Measurements from ENCODE around the gene FARP2. TPM values are rescaled to one million over a fixed set of nuclear protein-coding genes. Genes with fewer than 3 reads are reported as not detected.

The FARP2 gene
- total and polyA plus RNA-seq, 10 of the 15 experiments (the other 5 are each of a cell fraction or from before 2014, with no cell fraction given) = 5.5 to 67.5 (median 36.8) TPM

DNA sequence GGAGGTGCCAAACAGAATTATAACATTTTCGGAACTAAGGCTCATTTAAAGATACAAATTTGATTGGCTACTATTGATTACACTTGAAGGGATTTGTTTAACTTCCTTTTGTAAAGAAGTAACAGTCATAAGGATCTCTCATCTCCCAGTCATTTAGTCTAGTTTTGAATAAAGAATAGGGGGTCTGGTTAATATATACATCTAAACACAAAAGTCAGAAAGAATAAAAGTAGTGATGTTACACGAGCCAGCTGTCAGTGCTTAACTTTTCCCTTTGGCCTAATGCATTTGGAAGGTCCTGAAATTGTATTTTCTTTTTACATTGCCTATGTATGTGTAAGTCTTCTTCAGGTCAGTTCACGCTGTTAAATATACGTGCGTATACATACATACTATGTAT is 32.3 kb upstream of the FARP2 start (continued):
- TF ChIP-seq, protein P1, sequence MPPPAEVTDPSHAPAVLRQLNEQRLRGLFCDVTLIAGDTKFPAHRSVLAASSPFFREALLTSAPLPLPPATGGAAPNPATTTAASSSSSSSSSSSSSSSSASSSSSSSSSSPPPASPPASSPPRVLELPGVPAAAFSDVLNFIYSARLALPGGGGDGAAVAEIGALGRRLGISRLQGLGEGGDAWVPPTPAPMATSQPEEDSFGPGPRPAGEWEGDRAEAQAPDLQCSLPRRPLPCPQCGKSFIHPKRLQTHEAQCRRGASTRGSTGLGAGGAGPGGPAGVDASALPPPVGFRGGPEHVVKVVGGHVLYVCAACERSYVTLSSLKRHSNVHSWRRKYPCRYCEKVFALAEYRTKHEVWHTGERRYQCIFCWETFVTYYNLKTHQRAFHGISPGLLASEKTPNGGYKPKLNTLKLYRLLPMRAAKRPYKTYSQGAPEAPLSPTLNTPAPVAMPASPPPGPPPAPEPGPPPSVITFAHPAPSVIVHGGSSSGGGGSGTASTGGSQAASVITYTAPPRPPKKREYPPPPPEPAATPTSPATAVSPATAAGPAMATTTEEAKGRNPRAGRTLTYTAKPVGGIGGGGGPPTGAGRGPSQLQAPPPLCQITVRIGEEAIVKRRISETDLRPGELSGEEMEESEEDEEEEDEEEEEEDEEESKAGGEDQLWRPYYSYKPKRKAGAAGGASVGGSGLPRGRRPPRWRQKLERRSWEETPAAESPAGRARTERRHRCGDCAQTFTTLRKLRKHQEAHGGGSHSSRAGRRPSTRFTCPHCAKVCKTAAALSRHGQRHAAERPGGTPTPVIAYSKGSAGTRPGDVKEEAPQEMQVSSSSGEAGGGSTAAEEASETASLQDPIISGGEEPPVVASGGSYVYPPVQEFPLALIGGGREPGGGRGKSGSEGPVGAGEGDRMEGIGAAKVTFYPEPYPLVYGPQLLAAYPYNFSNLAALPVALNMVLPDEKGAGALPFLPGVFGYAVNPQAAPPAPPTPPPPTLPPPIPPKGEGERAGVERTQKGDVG (CRISPR knock-in tag; IDR thresholded peaks at IDR 0.05) = no peak
- TF ChIP-seq FOXK2 (IDR thresholded peaks at IDR 0.05) = no peak

DNA sequence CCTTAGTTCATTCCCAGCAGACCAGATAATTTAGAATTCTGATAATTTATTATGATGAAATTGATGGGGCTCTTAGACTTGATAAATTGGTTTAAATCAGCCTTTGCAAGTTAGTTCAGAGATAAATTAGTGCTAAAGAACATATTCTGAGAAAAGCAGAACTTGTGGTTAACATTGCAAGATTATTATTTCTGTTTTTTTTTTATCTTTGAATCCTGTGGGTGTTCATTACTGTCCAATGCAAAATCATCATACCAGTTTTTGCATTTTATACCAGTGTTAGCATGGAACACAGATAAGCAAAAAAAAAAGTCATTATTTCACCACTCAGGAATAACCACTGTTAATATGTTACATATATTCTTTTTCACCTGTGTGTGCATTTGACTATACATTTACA is 31.3 kb upstream of the FARP2 start:
- H3K4me1 ChIP-seq (ENCODE audit: control insufficient read depth, insufficient read depth, low read length) = peaks cover 29% of the 10 kb centered on the region
- peak overlapping the region; percentile 65 for H3K4me2 ChIP-seq (ENCODE audit: control insufficient read depth, insufficient read depth)
- H3K9me3 ChIP-seq (replicated peaks; ENCODE audit: control insufficient read depth, insufficient read depth, low read length) = no peaks in the 10 kb centered on the region; the same call in 2 of the 3 replicates
- no peaks in the 10 kb centered on the region for H3K27me3 ChIP-seq (replicated peaks in 1 of 2; ENCODE audit: control insufficient read depth in 2 of 2, insufficient read depth in 2 of 2, low read length in 1 of 2)
- FAIRE-seq (no peak), DNase-seq (ENCODE audit: low read depth, low spot score) (no peak), ATAC-seq (peak; percentile 17)
- in situ Hi-C loops (cut with MboI) (no loop called here), intact Hi-C loops (cut with micrococcal nuclease; ENCODE audit: unreplicated experiment) (no loop called here)
- BruUV-seq (replicated peaks) = no TSS peak
- 0 out of 2 replicates have a peak overlapping the region, but pooled peaks have one; percentile 33 for H3K4me3 ChIP-seq
- ChIA-PET RAD21 (ENCODE audit: unreplicated experiment) (interaction anchor here (1.0 to 2.0 kb wide), 5 partner anchors 10 to 67 kb away, joined by 5 to 9 read pairs (median 6); no protein-coding TSS in a partner anchor), POLR2A (interaction anchor here (0.7 to 1.0 kb wide), 4 partner anchors 10 to 59 kb away, joined by 3 to 5 read pairs (median 4); partner anchors contain the start of gene HDLBP), CTCF (interaction anchor here (0.7 to 2.6 kb wide), 2 partner anchors 34 to 67 kb away, joined by 3 to 9 read pairs; no protein-coding TSS in a partner anchor), SMC1A (ENCODE audit: uncharacterized antibody, unreplicated experiment) (interaction anchor here (1.1 to 1.6 kb wide), 2 partner anchors 21 to 50 kb away, joined by 3 read pairs; no protein-coding TSS in a partner anchor)
- TF ChIP-seq MTA2 (IDR thresholded peaks at IDR 0.05; ENCODE audit: low read depth) (0 out of 2 replicates have a peak, but pooled peaks have one; percentile 15), RUNX3 (IDR thresholded peaks at IDR 0.05; ENCODE audit: low read length) (peak; percentile 39; the same call in 1 of the 2 replicates), ZNF384 (IDR thresholded peaks at IDR 0.05; ENCODE audit: borderline replicate concordance, low read depth, low read length) (peak; percentile 45; the same call in 1 of the 2 replicates)
- TF ChIP-seq, protein P2, sequence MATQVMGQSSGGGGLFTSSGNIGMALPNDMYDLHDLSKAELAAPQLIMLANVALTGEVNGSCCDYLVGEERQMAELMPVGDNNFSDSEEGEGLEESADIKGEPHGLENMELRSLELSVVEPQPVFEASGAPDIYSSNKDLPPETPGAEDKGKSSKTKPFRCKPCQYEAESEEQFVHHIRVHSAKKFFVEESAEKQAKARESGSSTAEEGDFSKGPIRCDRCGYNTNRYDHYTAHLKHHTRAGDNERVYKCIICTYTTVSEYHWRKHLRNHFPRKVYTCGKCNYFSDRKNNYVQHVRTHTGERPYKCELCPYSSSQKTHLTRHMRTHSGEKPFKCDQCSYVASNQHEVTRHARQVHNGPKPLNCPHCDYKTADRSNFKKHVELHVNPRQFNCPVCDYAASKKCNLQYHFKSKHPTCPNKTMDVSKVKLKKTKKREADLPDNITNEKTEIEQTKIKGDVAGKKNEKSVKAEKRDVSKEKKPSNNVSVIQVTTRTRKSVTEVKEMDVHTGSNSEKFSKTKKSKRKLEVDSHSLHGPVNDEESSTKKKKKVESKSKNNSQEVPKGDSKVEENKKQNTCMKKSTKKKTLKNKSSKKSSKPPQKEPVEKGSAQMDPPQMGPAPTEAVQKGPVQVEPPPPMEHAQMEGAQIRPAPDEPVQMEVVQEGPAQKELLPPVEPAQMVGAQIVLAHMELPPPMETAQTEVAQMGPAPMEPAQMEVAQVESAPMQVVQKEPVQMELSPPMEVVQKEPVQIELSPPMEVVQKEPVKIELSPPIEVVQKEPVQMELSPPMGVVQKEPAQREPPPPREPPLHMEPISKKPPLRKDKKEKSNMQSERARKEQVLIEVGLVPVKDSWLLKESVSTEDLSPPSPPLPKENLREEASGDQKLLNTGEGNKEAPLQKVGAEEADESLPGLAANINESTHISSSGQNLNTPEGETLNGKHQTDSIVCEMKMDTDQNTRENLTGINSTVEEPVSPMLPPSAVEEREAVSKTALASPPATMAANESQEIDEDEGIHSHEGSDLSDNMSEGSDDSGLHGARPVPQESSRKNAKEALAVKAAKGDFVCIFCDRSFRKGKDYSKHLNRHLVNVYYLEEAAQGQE (IDR thresholded peaks at IDR 0.05; ENCODE audit: low read depth, low read length) = no peak
- no peaks in the 10 kb centered on the region for H4K20me1 ChIP-seq (ENCODE audit: control insufficient read depth, insufficient read depth)
- H3K36me3 ChIP-seq (ENCODE audit: control insufficient read depth in 2 of 2, insufficient read depth in 2 of 2, low read length in 1 of 2) = peaks cover 4 to 8% of the 10 kb centered on the region in 2 experiments; a peak in 3 of 4 replicates
- peaks cover 71% of the 10 kb centered on the region for H3K79me2 ChIP-seq (ENCODE audit: control insufficient read depth, insufficient read depth, low read length)
- H3K27ac ChIP-seq (ENCODE audit: control insufficient read depth, insufficient read depth) = peak overlapping the region; percentile 57
- H2AFZ ChIP-seq (ENCODE audit: control insufficient read depth, low read depth, low read length) = no peak overlapping the region
- peak overlapping the region; percentile 2; the same call in 1 of the 2 replicates for H3K9ac ChIP-seq (ENCODE audit: control insufficient read depth, insufficient read depth, low read length)

Data from GM12878 (cell line).